Osteocyte (in vitro differentiated cells): ENCODE data around the gene QRFP. TPM values are rescaled to one million over a fixed set of nuclear protein-coding genes. Genes with fewer than 3 reads are reported as not detected.

Source experiments
- DNase-seq: peaks from one replicate; pipeline ENCODE4 v3.0.0; 2021; ENCODE audit warnings: mixed read lengths; ENCODE audit not compliant: unreplicated experiment; ENCODE audit errors: extremely low spot score
- H3K27ac Mint-ChIP-seq: one replicate; pipeline ENCODE4 v1.8.0; 2021; ENCODE audit warnings: mild to moderate bottlenecking, mixed read lengths; ENCODE audit not compliant: unreplicated experiment
- H3K27me3 Mint-ChIP-seq: one replicate; pipeline ENCODE4 v1.8.0; 2021; ENCODE audit warnings: mixed read lengths; ENCODE audit not compliant: unreplicated experiment
- H3K36me3 Mint-ChIP-seq: one replicate; pipeline ENCODE4 v1.8.0; 2021; ENCODE audit warnings: mixed read lengths; ENCODE audit not compliant: unreplicated experiment
- H3K4me1 Mint-ChIP-seq: one replicate; pipeline ENCODE4 v1.8.0; 2021; ENCODE audit warnings: mixed read lengths; ENCODE audit not compliant: unreplicated experiment
- H3K4me3 Mint-ChIP-seq: one replicate; pipeline ENCODE4 v1.8.0; 2021; ENCODE audit warnings: mild to moderate bottlenecking, moderate library complexity, mixed read lengths; ENCODE audit not compliant: unreplicated experiment
- H3K9me3 Mint-ChIP-seq: one replicate; pipeline ENCODE4 v1.8.0; 2021; ENCODE audit warnings: mixed read lengths; ENCODE audit not compliant: unreplicated experiment
- total RNA-seq: library from RNA; stranded (reverse); gene quantifications from 2 replicates; pipeline ENCODE4 v1.2.1, GENCODE V29; 2021
- TF ChIP-seq, protein P1 (sequence below): fragments of 200-600 bp; sonication (generic); IDR thresholded peaks from 2 replicates; pipeline ENCODE4 v1.5.0; 2021; ENCODE audit warnings: antibody characterized with exemption, mild to moderate bottlenecking, moderate library complexity

The QRFP gene
- total RNA-seq, 1 donor from 2014 or later = not detected

DNA sequence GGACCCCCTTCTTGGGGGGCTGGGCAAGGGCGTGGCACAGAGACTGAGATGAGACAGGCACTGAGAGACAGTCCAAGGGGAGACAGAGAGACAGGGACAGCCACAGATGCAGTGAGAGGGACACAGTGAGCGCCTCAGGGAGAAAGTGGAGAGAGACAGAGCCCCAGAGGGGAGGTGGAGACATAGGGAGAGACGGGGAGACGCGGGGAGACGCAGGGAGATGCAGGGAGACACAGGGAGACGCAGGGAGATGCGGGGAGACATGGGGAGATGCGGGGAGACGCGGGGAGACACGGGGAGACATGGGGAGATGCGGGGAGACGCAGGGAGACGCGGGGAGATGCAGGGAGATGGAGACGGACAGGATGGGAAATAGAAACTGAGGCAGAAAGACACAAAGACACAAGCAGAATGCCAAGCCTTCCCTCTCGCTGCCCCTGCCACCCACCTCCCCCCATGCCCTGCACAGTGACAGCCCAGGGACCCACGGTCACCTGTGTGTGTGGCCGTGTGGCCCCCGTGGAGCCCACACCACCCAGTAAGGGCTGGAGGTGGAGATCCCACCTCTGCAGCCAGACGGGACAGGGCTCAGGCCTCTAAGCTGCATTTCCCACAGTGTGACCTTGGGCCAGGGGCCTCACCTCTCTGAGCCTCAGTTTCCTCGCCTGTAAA lies 33.7 kb upstream of the QRFP start:
- Mint-ChIP-seq H3K36me3 (no peaks in the 10 kb centered on the region), H3K4me1 (peaks cover 20% of the 10 kb centered on the region), H3K4me3 (no peak overlapping the region), H3K9me3 (no peaks in the 10 kb centered on the region), H3K27me3 (no peaks in the 10 kb centered on the region), H3K27ac (no peak overlapping the region)
- TF ChIP-seq, protein P1, sequence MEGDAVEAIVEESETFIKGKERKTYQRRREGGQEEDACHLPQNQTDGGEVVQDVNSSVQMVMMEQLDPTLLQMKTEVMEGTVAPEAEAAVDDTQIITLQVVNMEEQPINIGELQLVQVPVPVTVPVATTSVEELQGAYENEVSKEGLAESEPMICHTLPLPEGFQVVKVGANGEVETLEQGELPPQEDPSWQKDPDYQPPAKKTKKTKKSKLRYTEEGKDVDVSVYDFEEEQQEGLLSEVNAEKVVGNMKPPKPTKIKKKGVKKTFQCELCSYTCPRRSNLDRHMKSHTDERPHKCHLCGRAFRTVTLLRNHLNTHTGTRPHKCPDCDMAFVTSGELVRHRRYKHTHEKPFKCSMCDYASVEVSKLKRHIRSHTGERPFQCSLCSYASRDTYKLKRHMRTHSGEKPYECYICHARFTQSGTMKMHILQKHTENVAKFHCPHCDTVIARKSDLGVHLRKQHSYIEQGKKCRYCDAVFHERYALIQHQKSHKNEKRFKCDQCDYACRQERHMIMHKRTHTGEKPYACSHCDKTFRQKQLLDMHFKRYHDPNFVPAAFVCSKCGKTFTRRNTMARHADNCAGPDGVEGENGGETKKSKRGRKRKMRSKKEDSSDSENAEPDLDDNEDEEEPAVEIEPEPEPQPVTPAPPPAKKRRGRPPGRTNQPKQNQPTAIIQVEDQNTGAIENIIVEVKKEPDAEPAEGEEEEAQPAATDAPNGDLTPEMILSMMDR = no peak
- DNase-seq = no peak

DNA sequence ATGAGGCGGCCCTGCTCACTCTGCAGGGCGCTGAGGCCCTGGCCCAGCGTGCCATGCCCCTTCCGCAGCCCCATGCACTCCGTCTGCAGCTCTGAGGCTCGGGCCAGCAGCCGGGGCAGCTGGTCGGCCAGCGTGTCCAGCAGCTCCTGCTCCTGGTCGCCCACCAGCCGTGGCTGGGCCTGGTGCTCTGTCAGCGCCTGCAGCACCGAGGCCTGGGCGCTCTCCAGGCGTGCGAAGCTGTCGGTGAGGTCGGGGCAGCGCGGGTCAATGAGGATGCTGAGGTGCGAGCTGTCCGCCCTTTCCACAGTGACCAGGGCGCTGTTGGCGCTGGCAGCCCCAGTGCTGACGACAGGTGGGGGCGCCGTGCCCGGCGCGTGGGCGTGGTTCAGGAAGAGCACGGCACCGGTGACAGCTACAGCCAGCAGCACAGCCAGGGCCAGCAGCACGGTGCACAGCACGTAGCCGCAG lies 33.0 kb upstream of the QRFP start:
- peaks cover 17% of the 10 kb centered on the region for H3K4me1 Mint-ChIP-seq

DNA sequence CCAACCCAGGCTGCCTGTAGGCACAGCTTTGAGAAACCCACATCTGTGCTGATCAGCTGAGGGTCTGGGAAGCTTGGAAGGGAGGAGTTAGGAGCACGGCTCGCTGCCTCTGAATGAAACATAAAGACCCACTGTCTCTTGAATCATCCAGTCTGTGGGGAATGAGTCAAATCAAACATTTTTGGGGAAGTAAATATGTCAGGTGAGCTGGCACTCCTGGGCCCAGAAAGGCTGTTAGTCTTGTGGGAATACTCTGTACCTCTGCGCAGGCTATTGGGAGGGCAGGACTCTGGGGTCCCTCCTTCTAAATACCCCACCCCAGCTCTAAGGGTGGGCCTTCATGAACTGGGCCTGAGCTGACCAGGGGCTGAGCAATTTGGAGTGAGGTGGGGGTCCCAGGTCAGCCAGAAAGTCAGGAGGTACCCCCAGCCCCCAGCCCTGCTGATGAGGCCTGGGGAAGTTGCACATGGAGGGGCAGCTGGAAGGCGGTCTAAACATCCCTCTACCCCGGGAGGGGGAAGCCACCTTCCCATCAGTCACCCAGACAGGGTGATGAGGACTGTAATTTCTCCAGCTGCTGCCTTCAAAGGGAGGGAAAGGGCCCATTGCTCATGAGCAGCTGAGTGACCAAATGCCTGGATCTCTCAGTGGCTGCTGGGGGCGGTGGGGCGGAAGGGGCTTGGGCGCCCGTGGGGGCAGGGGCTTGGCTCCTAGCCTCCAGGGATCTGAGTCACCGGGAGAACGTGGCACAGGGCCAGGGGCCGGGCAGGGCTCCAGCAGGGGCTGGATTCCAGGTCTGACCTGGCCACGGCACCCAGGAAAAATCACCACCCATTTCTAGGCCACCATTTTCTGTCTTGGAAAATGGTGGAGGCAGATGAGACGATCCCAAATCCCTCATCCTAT lies 31.6 kb upstream of the QRFP start:
- TF ChIP-seq, protein P1 = no peak
- Mint-ChIP-seq H3K9me3 (no peaks in the 10 kb centered on the region), H3K27me3 (no peaks in the 10 kb centered on the region), H3K4me3 (no peak overlapping the region), H3K27ac (no peak overlapping the region), H3K4me1 (peaks cover 17% of the 10 kb centered on the region), H3K36me3 (no peaks in the 10 kb centered on the region)
- no peak for DNase-seq

More for the DNA sequence above, 33.0 kb upstream of the QRFP start:
- Mint-ChIP-seq H3K9me3 (no peaks in the 10 kb centered on the region), H3K36me3 (no peaks in the 10 kb centered on the region), H3K27me3 (no peaks in the 10 kb centered on the region), H3K4me3 (no peak overlapping the region), H3K27ac (no peak overlapping the region)
- DNase-seq = no peak
- TF ChIP-seq, protein P1 = no peak

DNA sequence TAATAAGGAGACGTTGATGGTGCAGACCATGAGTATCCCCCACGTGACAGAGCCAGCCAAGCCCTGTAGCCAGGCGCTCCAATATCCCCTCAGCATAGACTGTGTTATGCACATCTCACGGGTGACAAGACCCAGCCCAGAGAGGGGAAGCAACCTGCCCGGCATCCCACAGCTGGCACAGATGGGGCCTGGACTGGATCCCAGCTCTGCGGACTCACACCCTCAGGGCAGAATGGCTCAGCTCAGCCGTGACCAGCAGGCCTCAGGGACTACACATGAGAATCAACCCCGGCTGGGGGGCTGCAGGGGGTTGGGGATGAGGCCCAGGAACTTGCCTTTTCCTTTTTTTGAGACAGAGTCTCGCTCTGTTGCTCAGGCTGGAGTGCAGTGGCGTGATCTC lies 30.7 kb upstream of the QRFP start:
- Mint-ChIP-seq H3K27me3 (peaks cover 8% of the 10 kb centered on the region), H3K9me3 (no peaks in the 10 kb centered on the region), H3K27ac (no peak overlapping the region), H3K36me3 (no peaks in the 10 kb centered on the region), H3K4me3 (no peak overlapping the region), H3K4me1 (peaks cover 15% of the 10 kb centered on the region)
- TF ChIP-seq, protein P1 = no peak
- DNase-seq = no peak
